Hepatocyte (in vitro differentiated cells): ENCODE measurements around the gene KLHDC9.

ENCODE experiments used
- CTCF ChIP-seq: fragments of 200-600 bp; sonication (generic); IDR thresholded peaks from 2 replicates; pipeline ENCODE4 v1.5.1; 2016; ENCODE audit warnings: antibody characterized with exemption, mild to moderate bottlenecking; ENCODE audit not compliant: poor library complexity
- EZH2 ChIP-seq: fragments of 200-600 bp; sonication (generic); IDR thresholded peaks from 2 replicates; pipeline ENCODE4 v1.6.1; 2016; ENCODE audit warnings: antibody characterized with exemption, mild to moderate bottlenecking, borderline replicate concordance
- EZH2phosphoT487 ChIP-seq: fragments of 200-600 bp; sonication (generic); IDR thresholded peaks from one replicate; pipeline ENCODE4 v1.6.1; 2018; ENCODE audit warnings: antibody characterized with exemption, mild to moderate bottlenecking, low read depth, moderate library complexity; ENCODE audit not compliant: unreplicated experiment, severe bottlenecking

DNA sequence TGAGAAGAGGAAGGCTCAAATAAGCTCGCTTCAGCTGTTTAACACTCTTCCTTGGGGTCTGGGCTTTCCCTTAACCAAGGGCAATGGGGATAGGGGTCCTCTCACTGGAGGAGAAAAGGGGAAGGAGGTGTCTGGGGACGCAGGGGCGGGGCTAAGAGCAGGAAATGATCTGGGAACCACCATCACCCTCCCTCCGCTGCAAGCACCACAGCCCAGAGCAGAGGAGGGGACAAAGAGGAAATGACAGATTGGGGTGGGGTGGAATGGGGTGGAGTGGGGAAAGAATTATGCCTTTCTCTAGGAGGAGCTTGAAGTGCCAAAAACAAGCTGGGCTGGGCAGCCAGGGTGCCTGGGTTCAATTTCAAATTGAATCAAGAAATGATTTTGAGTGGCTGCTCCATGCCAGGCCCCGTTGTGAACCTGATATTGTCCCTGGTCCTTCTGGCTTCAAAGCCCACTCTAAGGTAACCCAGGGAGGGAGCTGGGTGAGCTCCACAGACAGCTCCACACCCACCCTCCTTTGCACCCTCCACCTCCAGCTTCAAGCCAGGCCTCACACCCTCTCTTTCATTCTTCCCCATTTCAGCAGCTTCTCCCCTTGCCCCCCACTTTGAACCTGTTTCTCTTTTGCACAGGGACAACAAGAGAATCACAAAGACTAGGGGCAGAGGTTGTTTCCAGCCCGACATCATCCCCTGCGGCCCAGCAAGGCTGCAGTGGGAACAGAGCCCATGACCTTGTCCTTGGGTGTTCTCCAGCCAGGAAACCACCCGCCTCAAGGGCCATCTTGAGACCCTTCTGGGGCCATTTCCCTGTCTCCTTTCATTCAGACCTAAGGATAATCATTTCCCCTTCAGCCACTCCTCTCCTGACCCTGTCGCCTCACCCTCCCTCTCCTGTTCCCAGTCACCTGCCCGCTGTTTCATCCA lies 29.6 kb upstream of the KLHDC9 start:
- TF ChIP-seq CTCF (no peak), EZH2phosphoT487 (no peak), EZH2 (no peak)
